Measurements from ENCODE around the gene CD2AP.

DNA sequence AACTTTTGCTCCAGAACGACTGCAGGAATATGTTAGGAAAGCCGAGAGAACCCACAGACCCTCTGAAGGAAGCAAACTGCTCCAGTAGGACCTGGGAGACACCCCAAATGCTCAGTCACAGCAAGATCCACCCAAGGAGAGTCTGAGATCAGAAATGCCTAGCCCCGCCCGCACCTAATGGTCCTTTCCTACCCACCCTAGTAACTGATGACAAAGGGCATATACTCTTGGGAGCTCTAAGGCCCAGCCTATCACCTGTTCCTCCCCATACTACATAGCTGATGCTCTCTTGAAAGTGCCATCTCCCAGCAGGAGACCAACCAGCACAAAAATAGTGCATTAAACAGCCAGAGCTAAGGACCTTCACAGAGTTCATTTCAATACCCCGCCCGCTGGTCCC lies 67.6 kb downstream of the CD2AP start:
- TF ChIP-seq, protein P1, sequence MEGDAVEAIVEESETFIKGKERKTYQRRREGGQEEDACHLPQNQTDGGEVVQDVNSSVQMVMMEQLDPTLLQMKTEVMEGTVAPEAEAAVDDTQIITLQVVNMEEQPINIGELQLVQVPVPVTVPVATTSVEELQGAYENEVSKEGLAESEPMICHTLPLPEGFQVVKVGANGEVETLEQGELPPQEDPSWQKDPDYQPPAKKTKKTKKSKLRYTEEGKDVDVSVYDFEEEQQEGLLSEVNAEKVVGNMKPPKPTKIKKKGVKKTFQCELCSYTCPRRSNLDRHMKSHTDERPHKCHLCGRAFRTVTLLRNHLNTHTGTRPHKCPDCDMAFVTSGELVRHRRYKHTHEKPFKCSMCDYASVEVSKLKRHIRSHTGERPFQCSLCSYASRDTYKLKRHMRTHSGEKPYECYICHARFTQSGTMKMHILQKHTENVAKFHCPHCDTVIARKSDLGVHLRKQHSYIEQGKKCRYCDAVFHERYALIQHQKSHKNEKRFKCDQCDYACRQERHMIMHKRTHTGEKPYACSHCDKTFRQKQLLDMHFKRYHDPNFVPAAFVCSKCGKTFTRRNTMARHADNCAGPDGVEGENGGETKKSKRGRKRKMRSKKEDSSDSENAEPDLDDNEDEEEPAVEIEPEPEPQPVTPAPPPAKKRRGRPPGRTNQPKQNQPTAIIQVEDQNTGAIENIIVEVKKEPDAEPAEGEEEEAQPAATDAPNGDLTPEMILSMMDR (conservative IDR thresholded peaks at IDR 0.05; ENCODE audit: low read depth, low read length): no peak
- TF ChIP-seq EZH2 (IDR thresholded peaks at IDR 0.05; ENCODE audit: borderline replicate concordance, low read depth, low read length, poor library complexity, severe bottlenecking): no peak

Data from A673 (cell line).